Gastrocnemius medialis (tissue), 4 donors: Measurements from ENCODE around the gene GABRB2. TPM values are rescaled to one million over a fixed set of nuclear protein-coding genes. Genes with fewer than 3 reads are reported as not detected.
A peak's percentile ranks its signal among the peaks of the same experiment; 100 is the strongest.

ENCODE experiments used
- ATAC-seq, 2 donors: fragments of 150-250 bp; one replicate each; pipeline ENCODE4 v1.9.1; 2016
- DNase-seq, 2 donors: peaks; one replicate each; pipeline ENCODE4 v3.0.0-alpha.2; 2019
- H3K27ac ChIP-seq, 4 donors: fragments of 200-600 bp; sonication (generic); 1 replicate in 1 of 4; 2 replicates in 3 of 4; pipeline ENCODE4 v1.5.1; 2016 to 2018; ENCODE audit warnings: mild to moderate bottlenecking in 2 of 4, moderate library complexity in 1 of 4
- H3K27me3 ChIP-seq, 3 donors: fragments of 200-600 bp; sonication (generic) in 2 of 3; 1 replicate in 1 of 3; 2 replicates in 2 of 3; pipeline versions ENCODE4 v1.5.1 to v1.6.0; 2016 to 2019; ENCODE audit warnings: mild to moderate bottlenecking in 1 of 3, moderate library complexity in 1 of 3
- H3K36me3 ChIP-seq, 2 donors: fragments of 200-600 bp; sonication (generic) in 1 of 2; one replicate each; pipeline ENCODE4 v1.5.1; 2017 to 2018
- H3K4me1 ChIP-seq, 2 donors: fragments of 200-600 bp; sonication (generic) in 1 of 2; one replicate each; pipeline ENCODE4 v1.5.1; 2016 to 2017; ENCODE audit warnings: mild to moderate bottlenecking in 2 of 2
- H3K4me3 ChIP-seq, 4 donors: fragments of 200-600 bp; sonication (generic) in 3 of 4; 1 replicate in 1 of 4; 2 replicates in 3 of 4; pipeline ENCODE4 v1.5.1; 2016 to 2019; ENCODE audit warnings: mild to moderate bottlenecking in 2 of 4
- H3K9me3 ChIP-seq, 3 donors: fragments of 200-600 bp; sonication (generic) in 2 of 3; 1 replicate in 1 of 3; 2 replicates in 2 of 3; pipeline ENCODE4 v1.5.1; 2016 to 2019
- POLR2A ChIP-seq, 2 donors: fragments of 450-650 bp; IDR thresholded peaks; one replicate each; pipeline ENCODE4 v1.6.1; 2017; ENCODE audit warnings: antibody characterized with exemption in 2 of 2, mild to moderate bottlenecking in 2 of 2, moderate library complexity in 2 of 2
- in situ Hi-C, 4 donors: fragments of 200-750 bp; cut with MboI; loops; one replicate each; pipeline versions ENCODE4 v1.15.0 to v1.8.0; 2017; ENCODE audit warnings: low sequenced_read_pairs in 4 of 4
- intact Hi-C: fragments of 100-400 bp; cut with DNase I; formaldehyde crosslinking; loops from one replicate; pipeline ENCODE4 v1.15.1; 2023; ENCODE audit warnings: low total_unique reads
- total RNA-seq, 4 donors: library from RNA; depleted of rRNA; stranded (reverse); fragments of >200 nt; gene quantifications; one replicate each; pipeline versions ENCODE4 v1.1.0 to v1.2.3, GENCODE V29; 2016
- TF ChIP-seq, protein P1 (sequence below), 5 experiments: fragments of 450-650 bp in 3 of 5; fragments of 200-600 bp in 2 of 5; sonication (generic) in 2 of 5; IDR thresholded peaks in 4 of 5; conservative IDR thresholded peaks in 1 of 5; 1 replicate in 4 of 5; 2 replicates in 1 of 5; pipeline ENCODE4 v1.5.1; 2016 to 2019; ENCODE audit warnings: antibody characterized with exemption in 5 of 5, mild to moderate bottlenecking in 3 of 5, moderate library complexity in 3 of 5

The GABRB2 gene
- total RNA-seq, result under 1 TPM; 0.16 to 0.97 (median 0.63) TPM

DNA sequence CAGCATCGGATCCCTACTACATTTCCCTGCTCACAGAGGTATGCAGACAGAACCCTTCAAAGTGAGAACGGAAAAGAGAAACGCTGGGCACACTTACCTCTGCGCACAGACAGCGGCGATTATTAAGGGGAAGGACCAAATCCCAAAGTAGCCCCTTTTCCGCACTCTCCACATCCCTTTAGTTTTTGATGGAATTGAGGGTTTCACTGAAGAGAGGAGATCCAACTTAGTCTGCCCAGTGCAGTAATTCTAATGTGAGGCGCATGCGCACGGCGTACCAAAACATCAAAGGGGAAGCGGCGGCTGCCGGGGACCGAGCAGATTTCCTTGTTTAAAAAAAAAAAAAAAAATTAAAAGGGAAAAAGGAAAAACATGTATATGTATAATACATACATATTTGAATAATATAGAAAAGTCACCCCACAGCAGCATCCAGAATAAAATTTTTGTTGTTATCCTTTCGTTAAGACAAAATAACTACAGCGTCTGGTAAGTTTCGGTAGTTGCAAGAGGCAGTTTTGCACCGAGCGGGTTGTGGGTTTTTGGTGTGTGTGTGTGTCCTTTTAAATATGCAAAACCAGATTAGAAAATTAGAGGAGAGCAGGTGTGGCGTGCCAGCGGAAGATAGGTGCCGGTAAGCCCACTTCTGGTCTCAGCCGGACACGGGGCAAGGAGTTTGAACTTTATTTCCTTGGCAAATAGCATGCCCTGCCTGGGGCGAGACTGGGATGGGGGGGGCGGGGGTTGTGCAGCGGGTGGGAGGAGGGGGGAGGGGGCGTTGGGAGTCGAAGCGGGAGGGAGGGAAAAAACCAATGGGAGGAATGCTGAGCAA lies at the start of gene GABRB2:
Gene GABRB2 (minus strand): TSS at position 256 of the 832 bp plus-strand sequence. CDS start 82 bp downstream, at position 174.
- Histone ChIP-seq H3K9me3 (no peaks in the 10 kb centered on the region), H3K27ac (no peak within 1 kb of the TSS), H3K27me3 (peaks cover 31 to 41% (median 39%) of the 10 kb centered on the region in 3 donors), H3K4me1 (no peaks in the 10 kb centered on the region), H3K4me3 (peak within 1 kb of the TSS; percentile 35 to 45 (median 37)), H3K36me3 (no peaks in the 10 kb centered on the region)
- DNase-seq (no peak), ATAC-seq (no peak)
- in situ Hi-C loops (no loop called here), intact Hi-C loops (no loop called here)
- TF ChIP-seq, protein P1, sequence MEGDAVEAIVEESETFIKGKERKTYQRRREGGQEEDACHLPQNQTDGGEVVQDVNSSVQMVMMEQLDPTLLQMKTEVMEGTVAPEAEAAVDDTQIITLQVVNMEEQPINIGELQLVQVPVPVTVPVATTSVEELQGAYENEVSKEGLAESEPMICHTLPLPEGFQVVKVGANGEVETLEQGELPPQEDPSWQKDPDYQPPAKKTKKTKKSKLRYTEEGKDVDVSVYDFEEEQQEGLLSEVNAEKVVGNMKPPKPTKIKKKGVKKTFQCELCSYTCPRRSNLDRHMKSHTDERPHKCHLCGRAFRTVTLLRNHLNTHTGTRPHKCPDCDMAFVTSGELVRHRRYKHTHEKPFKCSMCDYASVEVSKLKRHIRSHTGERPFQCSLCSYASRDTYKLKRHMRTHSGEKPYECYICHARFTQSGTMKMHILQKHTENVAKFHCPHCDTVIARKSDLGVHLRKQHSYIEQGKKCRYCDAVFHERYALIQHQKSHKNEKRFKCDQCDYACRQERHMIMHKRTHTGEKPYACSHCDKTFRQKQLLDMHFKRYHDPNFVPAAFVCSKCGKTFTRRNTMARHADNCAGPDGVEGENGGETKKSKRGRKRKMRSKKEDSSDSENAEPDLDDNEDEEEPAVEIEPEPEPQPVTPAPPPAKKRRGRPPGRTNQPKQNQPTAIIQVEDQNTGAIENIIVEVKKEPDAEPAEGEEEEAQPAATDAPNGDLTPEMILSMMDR (IDR thresholded peaks at IDR 0.05 in 4 of 5, conservative IDR thresholded peaks at IDR 0.05 in 1 of 5), result no peak
- no peak for TF ChIP-seq POLR2A (IDR thresholded peaks at IDR 0.05)

DNA sequence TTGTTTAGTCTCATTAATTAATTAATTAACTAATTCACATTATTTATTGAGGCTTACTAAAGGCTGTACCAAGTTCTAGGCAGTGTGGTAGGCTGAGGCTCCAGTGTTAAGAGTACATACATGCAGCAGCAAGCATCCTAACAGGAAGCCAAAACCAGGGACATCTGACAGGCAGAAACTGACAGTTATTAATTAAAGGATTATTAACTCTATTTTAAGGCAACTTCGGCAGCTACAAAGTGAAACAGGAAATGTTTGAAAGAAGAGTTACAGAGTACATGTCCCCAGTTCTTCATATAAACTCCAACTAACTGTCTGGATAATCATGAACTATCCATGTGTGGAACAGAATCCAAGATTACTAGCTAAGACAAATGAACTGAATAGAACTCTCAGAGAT lies 39.3 kb upstream of the GABRB2 start:
- in situ Hi-C loops, result no loop called here
- no peaks in the 10 kb centered on the region for H3K27me3 ChIP-seq
- TF ChIP-seq, protein P1 (IDR thresholded peaks at IDR 0.05 in 4 of 5, conservative IDR thresholded peaks at IDR 0.05 in 1 of 5), result no peak
- no peak for TF ChIP-seq POLR2A (IDR thresholded peaks at IDR 0.05)
- no peak overlapping the region for H3K27ac ChIP-seq
- intact Hi-C loops, result no loop called here
- no peaks in the 10 kb centered on the region for H3K36me3 ChIP-seq
- no peaks in the 10 kb centered on the region for H3K9me3 ChIP-seq
- no peaks in the 10 kb centered on the region for H3K4me1 ChIP-seq
- DNase-seq (no peak), ATAC-seq (no peak)
- no peak overlapping the region for H3K4me3 ChIP-seq

DNA sequence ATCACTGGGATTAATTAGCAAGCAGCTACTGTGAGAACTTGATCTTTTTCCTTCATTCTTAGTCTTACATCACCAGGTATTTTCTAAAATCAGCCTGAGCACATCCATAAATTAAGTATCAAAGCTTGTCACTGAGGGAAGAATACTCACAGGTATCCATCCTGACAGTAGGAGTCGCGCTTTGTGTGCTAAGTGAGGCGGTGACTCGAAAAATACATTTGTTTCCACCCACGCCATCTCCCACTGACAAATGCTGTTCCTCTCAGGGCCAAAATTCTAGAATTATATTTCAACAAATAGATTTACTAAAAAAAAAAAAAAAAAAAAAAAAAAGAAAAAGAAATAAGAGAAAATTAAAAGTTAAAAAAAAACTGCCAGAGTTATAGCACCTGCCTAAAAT lies 34.1 kb upstream of the GABRB2 start:
- no peak for DNase-seq
- intact Hi-C loops, result no loop called here
- ATAC-seq, result no peak
- no peaks in the 10 kb centered on the region for H3K36me3 ChIP-seq
- H3K27ac ChIP-seq, result no peak overlapping the region
- no peaks in the 10 kb centered on the region for H3K4me1 ChIP-seq
- no peak overlapping the region for H3K4me3 ChIP-seq
- in situ Hi-C loops, result no loop called here
- no peaks in the 10 kb centered on the region for H3K9me3 ChIP-seq
- H3K27me3 ChIP-seq, result no peaks in the 10 kb centered on the region
- TF ChIP-seq, protein P1 (IDR thresholded peaks at IDR 0.05 in 4 of 5, conservative IDR thresholded peaks at IDR 0.05 in 1 of 5), result no peak
- TF ChIP-seq POLR2A (IDR thresholded peaks at IDR 0.05), result no peak

DNA sequence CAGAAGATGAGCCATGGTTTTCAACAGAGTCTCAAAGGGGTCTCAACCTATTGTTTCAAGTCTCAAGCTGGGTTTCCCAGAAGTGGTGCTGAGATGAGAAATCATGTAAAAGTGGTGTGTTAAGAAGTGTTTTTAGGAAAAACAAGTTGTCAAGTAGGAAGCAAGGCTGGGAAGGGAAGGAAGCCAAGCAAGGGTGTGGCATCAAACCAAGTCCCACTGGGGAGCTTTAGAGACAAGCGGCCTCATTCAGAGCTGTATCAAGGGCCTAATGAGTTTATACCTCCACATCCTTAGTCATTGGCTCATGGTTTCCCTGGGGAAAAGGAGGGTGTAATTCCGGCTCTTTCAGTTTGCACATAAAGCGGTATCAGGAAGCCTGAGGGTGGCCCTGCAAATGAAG lies 26.4 kb upstream of the GABRB2 start:
- Histone ChIP-seq H3K4me3 (no peak overlapping the region), H3K36me3 (no peaks in the 10 kb centered on the region), H3K27ac (no peak overlapping the region), H3K27me3 (no peaks in the 10 kb centered on the region), H3K4me1 (no peaks in the 10 kb centered on the region), H3K9me3 (no peaks in the 10 kb centered on the region)
- no peak for ATAC-seq
- in situ Hi-C loops, result no loop called here
- TF ChIP-seq, protein P1 (IDR thresholded peaks at IDR 0.05 in 4 of 5, conservative IDR thresholded peaks at IDR 0.05 in 1 of 5), result no peak
- no peak for TF ChIP-seq POLR2A (IDR thresholded peaks at IDR 0.05)
- DNase-seq, result no peak
- intact Hi-C loops, result no loop called here
